Measurements from ENCODE around the gene CWF19L2.

- TF ChIP-seq CTCF (IDR thresholded peaks at IDR 0.05 in 2 of 3, conservative IDR thresholded peaks at IDR 0.05 in 1 of 3; ENCODE audit: borderline replicate concordance in 1 of 3, insufficient read depth in 1 of 3, low read depth in 2 of 3, low read length in 2 of 3) = no peak
- TF ChIP-seq EZH2 (IDR thresholded peaks at IDR 0.05) = no peak
- TF ChIP-seq RAD21 (IDR thresholded peaks at IDR 0.05; ENCODE audit: low read depth) = no peak
- no peak for TF ChIP-seq SP1 (IDR thresholded peaks at IDR 0.05; ENCODE audit: low read depth)
- TF ChIP-seq POLR2AphosphoS5 (IDR thresholded peaks at IDR 0.05; ENCODE audit: low read depth, low read length) = no peak
- TF ChIP-seq POLR2A (IDR thresholded peaks at IDR 0.05; ENCODE audit: borderline replicate concordance, extremely low read depth, insufficient read depth, insufficient read length) = no peak
- no peak for TF ChIP-seq ZNF274 (IDR thresholded peaks at IDR 0.05; ENCODE audit: low read depth, low read length)
- TF ChIP-seq MAX (IDR thresholded peaks at IDR 0.05) = no peak
- no peak for TF ChIP-seq EZH2phosphoT487 (IDR thresholded peaks at IDR 0.05; ENCODE audit: borderline replicate concordance)
- TF ChIP-seq REST (IDR thresholded peaks at IDR 0.05; ENCODE audit: low read depth) = no peak
Measured at GRCh38 chr11:107439586-107440167, 17.9 kb downstream of the CWF19L2 start.

All from HCT116 (cell line).